Thyroid gland (tissue), 4 donors: ENCODE measurements around the gene COMMD9.

Source experiments
- POLR2A ChIP-seq, 2 donors: fragments of 450-650 bp; IDR thresholded peaks; one replicate each; pipeline ENCODE4 v1.6.1; 2017; ENCODE audit warnings: antibody characterized with exemption in 2 of 2, mild to moderate bottlenecking in 2 of 2, moderate library complexity in 1 of 2
- TF ChIP-seq, protein P1 (sequence below), 6 experiments: fragments of 200-600 bp in 3 of 6; fragments of 450-650 bp in 3 of 6; sonication (generic) in 3 of 6; IDR thresholded peaks; one replicate each; pipeline ENCODE4 v1.5.1; 2016 to 2019; ENCODE audit warnings: antibody characterized with exemption in 6 of 6, mild to moderate bottlenecking in 2 of 6, inconsistent platforms in 1 of 6, moderate library complexity in 1 of 6

DNA sequence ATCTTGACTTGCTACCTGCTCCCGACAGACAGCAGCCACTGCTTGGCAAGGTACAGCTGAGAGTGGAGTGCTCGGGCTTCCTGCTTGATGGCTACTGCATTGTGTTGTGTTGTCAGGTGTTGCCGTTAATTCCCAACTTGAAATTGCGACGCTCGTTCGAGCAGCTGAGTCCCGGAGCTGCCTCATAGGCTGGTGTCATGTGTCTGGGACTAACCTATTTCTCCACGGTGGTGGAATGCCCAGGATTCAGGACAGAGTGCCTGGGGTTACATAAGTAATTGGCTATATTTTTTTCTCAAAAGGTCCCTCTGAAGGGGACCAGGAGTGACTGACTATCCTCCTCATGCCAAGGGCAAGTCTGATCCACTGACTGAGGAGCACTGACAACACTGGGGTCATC lies 18.5 kb downstream of the COMMD9 start:
- TF ChIP-seq, protein P1, sequence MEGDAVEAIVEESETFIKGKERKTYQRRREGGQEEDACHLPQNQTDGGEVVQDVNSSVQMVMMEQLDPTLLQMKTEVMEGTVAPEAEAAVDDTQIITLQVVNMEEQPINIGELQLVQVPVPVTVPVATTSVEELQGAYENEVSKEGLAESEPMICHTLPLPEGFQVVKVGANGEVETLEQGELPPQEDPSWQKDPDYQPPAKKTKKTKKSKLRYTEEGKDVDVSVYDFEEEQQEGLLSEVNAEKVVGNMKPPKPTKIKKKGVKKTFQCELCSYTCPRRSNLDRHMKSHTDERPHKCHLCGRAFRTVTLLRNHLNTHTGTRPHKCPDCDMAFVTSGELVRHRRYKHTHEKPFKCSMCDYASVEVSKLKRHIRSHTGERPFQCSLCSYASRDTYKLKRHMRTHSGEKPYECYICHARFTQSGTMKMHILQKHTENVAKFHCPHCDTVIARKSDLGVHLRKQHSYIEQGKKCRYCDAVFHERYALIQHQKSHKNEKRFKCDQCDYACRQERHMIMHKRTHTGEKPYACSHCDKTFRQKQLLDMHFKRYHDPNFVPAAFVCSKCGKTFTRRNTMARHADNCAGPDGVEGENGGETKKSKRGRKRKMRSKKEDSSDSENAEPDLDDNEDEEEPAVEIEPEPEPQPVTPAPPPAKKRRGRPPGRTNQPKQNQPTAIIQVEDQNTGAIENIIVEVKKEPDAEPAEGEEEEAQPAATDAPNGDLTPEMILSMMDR (IDR thresholded peaks at IDR 0.05): no peak
- TF ChIP-seq POLR2A (IDR thresholded peaks at IDR 0.05): no peak
